GM21390 (cell line): ENCODE results near the gene SCAPER.
"Not testable (repeated sequence)": the region's sequence is repeated elsewhere in the genome, so short reads cannot be mapped to it uniquely, and the experiment has no call there.

ENCODE experiments used
- ATAC-seq: cut with Tn5 transposase; IDR thresholded peaks from one replicate; pipeline ENCODE4 v1.9.1; 2021; ENCODE audit not compliant: unreplicated experiment

Gene SCAPER

GRCh38 chr15:76432604-76433003 lies 472.5 kb downstream of the SCAPER start:
- no peak for ATAC-seq

DNA sequence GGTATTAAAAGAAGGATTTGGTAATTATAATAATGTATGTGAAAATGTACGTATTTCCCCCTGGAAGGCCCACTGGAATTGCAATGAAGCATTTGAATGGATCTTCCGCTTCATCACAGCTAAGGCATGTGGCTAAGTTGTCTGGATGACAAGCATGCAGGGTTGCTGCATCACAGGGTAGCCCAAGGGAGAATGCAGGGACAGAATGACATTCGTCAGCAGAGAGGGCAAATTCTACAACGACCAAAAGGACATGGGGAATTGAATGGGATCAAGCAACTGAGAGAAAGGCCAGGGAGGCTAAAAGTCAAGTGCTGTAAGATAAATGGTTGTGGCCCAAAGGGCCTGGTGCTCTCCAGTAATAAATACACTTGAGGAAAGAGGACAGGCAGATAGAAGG lies 473.2 kb downstream of the SCAPER start:
- no peak for ATAC-seq

- not testable (repeated sequence) for ATAC-seq
Measured at GRCh38 chr15:76430711-76431110, 474.4 kb downstream of the SCAPER start.

DNA sequence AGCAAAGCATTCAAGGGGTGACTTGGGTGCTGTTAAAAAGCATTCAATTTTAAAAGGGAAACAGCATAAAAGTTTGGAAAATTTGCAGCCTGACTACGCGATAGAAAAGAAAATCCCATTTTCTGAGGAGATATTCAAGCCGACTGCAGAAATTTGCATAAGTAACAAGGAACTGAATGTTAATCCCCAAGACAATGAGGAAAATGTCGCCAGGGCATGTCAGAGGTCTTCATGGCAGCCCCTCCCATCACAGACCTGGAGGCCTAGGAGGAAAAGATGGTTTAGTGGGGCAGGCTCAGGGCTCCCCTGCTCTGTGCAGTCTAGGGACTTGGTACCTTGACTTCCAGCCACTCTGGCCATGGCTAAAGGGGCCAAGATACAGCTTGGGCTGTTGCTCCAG lies 475.5 kb downstream of the SCAPER start:
- no peak for ATAC-seq

GRCh38 chr15:76426941-76427340 lies 478.2 kb downstream of the SCAPER start:
- no peak for ATAC-seq

- ATAC-seq: no peak
Measured at GRCh38 chr15:76418352-76419140, 486.6 kb downstream of the SCAPER start.

- ATAC-seq: no peak
Measured at GRCh38 chr15:76401285-76401684, 503.9 kb downstream of the SCAPER start.

- ATAC-seq: no peak
Measured at GRCh38 chr15:76398317-76399104, 506.6 kb downstream of the SCAPER start.

DNA sequence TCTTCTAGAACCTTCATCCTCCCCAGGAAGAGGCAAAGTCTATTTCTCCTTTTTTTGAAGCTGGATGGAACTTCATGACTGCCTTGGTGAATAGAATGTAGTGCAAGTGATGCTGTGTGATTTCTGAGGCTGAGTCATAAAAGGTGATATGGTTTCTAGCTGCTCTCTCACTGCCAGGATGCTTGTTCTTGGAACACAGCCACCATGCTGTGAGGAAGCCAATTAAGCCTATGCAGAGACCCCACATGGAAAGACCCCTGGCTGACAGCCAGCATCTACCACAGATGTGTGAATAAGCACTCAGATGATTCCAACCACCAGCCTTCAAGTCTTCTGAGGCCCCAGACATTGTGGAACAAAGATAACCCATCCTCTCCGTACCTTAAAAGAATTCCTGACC lies 511.5 kb downstream of the SCAPER start:
- no peak for ATAC-seq

- ATAC-seq: no peak
Measured at GRCh38 chr15:76391847-76392246, 513.3 kb downstream of the SCAPER start.

DNA sequence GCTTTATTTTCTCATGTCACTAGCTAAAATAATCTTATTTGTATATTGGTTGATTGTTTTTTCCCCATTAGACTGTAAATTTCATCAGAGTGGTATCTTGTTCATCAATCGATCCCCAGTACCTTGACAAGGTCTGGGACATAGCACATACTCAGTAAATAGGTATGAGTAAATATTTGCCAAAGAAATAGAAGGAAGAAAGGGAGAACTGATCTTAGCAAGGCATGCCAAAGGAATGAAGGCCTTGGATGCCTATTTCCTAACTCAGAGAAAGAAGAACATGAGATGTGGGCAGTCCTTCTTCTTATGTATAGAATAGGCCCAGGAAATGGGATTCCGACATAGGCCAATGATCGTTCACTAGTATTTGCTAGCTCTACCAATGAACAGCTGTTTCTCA lies 513.8 kb downstream of the SCAPER start:
- no peak for ATAC-seq

- ATAC-seq: no peak
Measured at GRCh38 chr15:76390571-76390970, 514.6 kb downstream of the SCAPER start.

- no peak for ATAC-seq
Measured at GRCh38 chr15:76386926-76387325, 518.2 kb downstream of the SCAPER start.

- ATAC-seq: no peak
Measured at GRCh38 chr15:76386178-76386577, 519.0 kb downstream of the SCAPER start.

DNA sequence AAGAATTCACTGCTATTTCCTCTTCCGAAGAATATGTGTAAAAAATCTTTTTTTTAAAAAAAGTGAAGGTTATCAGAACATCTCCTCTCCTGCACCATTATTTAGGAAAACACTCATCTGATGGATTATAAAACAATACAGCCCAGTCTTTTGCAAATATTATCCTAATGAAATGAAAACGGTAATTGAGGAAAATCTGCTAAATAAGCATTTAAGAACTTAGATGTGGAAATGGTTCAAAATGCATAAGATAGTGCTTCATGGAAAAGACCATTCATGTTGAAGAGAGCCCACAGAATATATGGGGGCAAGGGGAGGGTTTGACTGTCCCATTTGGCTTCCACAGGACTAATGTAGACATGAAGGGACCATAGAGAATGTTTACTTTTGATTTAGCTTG lies 520.7 kb downstream of the SCAPER start:
- no peak for ATAC-seq

DNA sequence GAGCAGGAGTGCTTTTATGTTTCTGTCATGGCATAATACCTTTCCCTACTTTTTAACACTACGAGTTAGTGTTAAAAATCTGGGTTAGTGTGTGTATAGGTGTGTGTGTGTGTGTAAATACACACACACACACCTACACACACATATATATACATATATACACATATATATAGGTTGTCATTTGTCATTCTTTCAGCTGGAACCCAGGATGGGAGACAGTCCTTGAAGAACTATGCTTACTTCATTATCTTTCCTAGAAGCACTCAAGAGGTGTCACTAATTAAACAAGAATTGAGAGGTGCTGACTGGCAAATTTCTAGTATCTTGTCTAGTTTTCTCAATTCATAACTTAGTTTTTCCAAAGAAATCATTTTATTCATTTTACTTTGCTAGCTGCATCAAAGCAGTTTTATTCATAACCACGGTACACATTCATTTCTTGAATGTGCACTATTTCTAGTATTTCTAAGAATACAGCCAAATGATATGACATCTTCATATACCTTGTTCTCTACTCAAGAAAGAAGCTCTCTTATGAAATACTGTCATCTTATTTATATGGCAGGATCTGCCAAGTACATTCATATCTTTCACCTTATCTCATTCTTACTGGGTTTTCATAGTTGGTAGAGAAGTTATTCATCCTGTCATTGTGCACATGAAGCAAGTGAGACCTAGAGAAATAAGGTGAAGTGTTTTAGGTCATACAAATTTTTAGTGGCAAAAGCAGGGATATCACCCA lies 522.0 kb downstream of the SCAPER start:
- no peak for ATAC-seq

GRCh38 chr15:76381366-76381765 lies 523.8 kb downstream of the SCAPER start:
- no peak for ATAC-seq

DNA sequence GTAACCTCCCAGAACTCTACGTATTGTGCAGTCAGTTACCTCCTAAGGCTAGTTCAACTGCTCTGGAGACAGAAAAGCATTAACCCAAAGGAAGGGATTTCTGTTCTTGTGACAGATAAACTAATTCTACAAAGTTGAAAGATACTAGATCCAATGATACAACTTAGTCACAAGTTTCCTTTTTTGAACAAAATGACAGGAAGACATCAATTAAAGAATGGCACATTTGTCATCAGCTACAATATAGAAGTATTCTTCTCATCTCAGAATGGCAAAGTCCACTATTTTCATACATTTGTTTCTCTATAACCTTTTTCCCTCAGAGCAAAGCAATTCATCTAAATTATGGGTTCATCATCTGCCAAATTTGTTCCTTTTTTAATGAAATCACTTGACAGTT lies 524.9 kb downstream of the SCAPER start:
- no peak for ATAC-seq

GRCh38 chr15:76378691-76379090 lies 526.4 kb downstream of the SCAPER start:
- ATAC-seq: no peak

GRCh38 chr15:76377751-76378150 lies 527.4 kb downstream of the SCAPER start:
- no peak for ATAC-seq

DNA sequence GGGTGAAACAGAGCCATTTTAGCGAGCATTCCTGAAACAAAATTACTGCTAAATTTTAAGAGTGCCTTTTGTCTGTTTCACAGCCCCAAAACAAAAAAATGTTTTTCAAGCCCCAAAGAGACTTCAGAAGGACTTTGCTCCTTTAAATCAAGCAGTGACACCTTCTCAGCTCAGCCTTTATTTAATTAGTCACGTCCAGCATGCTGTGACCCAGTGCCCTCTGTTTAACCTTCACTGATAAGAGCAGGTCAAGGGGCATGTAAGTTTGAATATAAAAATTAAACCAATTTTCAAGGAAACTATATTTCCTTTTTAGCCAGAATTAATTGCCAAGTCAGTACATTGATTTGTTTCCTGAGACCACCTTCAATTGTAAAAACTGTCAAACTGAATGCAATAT lies 527.9 kb downstream of the SCAPER start:
- no peak for ATAC-seq

GRCh38 chr15:76376816-76377215 lies 528.3 kb downstream of the SCAPER start:
- no peak for ATAC-seq
